GM12891 (cell line): Measurements from ENCODE around the gene FIGN.

Experiments used
- PAX5 ChIP-seq: IDR thresholded peaks from 2 replicates; pipeline ENCODE4 v1.6.1; 2011; ENCODE audit warnings: low read length, moderate library complexity, mild to moderate bottlenecking; ENCODE audit not compliant: insufficient read depth, severe bottlenecking
- POLR2A ChIP-seq: IDR thresholded peaks from 2 replicates; pipeline ENCODE4 v1.6.1; 2011; ENCODE audit warnings: low read depth, low read length, control low read depth
- POLR2AphosphoS5 ChIP-seq: IDR thresholded peaks from 2 replicates; pipeline ENCODE4 v1.6.1; 2011; ENCODE audit warnings: low read depth, low read length, control low read depth
- SPI1 ChIP-seq: IDR thresholded peaks from 2 replicates; pipeline ENCODE4 v1.6.1; 2011; ENCODE audit warnings: low read depth, low read length, control low read depth
- TAF1 ChIP-seq: IDR thresholded peaks from 2 replicates; pipeline ENCODE4 v1.6.1; 2011; ENCODE audit warnings: low read depth, low read length, control low read depth

DNA sequence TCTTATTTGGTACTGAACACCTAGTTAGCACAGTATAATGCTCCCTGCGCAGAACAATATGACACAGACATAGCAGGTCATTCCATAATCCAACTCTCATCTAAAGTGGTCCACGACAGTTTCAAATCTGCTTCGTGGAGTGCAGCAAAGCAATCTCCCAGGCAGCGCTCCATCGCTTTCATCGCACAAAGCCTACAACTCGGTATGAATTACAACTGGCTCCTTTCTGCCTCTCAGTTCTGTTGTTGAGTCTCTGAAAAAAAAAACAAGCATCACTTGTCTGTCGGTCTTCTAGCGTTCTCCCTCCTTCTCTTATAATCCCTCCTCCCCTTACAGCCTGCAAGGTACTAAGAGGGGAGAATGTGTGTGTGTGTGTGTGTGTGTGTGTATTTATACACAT, 123.5 kb downstream of the FIGN start:
- TF ChIP-seq POLR2AphosphoS5, result no peak
- TF ChIP-seq POLR2A, result no peak
- no peak for TF ChIP-seq SPI1
- TF ChIP-seq TAF1, result no peak
- no peak for TF ChIP-seq PAX5
